Muscle of leg (tissue), 11 donors: ENCODE data around the gene DNMT1. TPM values are rescaled to one million over a fixed set of nuclear protein-coding genes. Genes with fewer than 3 reads are reported as not detected.
A peak's percentile ranks its signal among the peaks of the same experiment; 100 is the strongest.

Experiments used
- DNase-seq: peaks from one replicate; pipeline ENCODE4 v3.0.0; 2013
- H3K27ac ChIP-seq: one replicate; pipeline ENCODE4 v1.5.1; 2013; ENCODE audit warnings: mild to moderate bottlenecking, low read length, control low read depth
- H3K27me3 ChIP-seq: one replicate; pipeline ENCODE4 v1.6.1; 2013; ENCODE audit warnings: low read length; ENCODE audit not compliant: control insufficient read depth, insufficient read depth
- H3K36me3 ChIP-seq: one replicate; pipeline ENCODE4 v1.6.1; 2013; ENCODE audit warnings: low read length; ENCODE audit not compliant: control insufficient read depth, insufficient read depth
- H3K4me1 ChIP-seq: one replicate; pipeline ENCODE4 v1.6.1; 2013; ENCODE audit warnings: low read length; ENCODE audit not compliant: control insufficient read depth, insufficient read depth
- H3K4me3 ChIP-seq: one replicate; pipeline ENCODE4 v1.5.1; 2013; ENCODE audit warnings: low read length, control low read depth
- H3K9me3 ChIP-seq: replicated peaks from 2 replicates; pipeline ENCODE4 v1.6.1; 2013; ENCODE audit warnings: low read depth, low read length; ENCODE audit not compliant: control insufficient read depth
- WGBS: methylation state at CpG from one replicate; pipeline ENCODE4 v1.1.5; 2013; ENCODE audit warnings: missing lambda C conversion rate; ENCODE audit not compliant: insufficient coverage; 5-methylcytosine and 5-hydroxymethylcytosine counted together
- polyA plus RNA-seq, 8 donors: library from polyadenylated mRNA; unstranded; fragments of 120-200 nt; gene quantifications; one replicate each; pipeline versions ENCODE4 v1.2.1 to v1.2.3, GENCODE V29; 2013; ENCODE audit warnings: inconsistent platforms in 1 of 8, low replicate concordance in 1 of 8; ENCODE audit not compliant: insufficient read length in 8 of 8, insufficient read depth in 1 of 8
- total RNA-seq: library from RNA; stranded (reverse); fragments of 120-200 nt; gene quantifications from one replicate; pipeline ENCODE4 v1.2.4, GENCODE V29; 2013

The DNMT1 gene
- total and polyA plus RNA-seq, 9 donors = 28.3 to 83.7 (median 70.6) TPM

DNA sequence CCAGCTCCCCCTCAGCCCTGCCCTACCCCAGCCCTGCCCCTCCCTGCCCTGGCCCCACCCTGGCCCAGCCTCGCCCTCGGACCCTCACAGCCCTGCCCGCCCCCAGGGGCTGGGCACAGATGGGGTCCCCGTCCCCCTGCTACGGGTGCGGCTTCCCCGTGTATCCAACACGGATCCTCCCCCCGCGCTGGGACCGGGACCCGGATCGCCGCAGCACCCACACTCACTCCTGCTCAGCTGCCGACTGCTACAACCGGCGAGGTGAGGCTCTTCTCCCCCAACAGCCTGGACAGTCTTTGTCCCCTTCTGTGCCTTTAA, 103.4 kb downstream of the DNMT1 start:
- peaks cover 9% of the 10 kb centered on the region for H3K4me1 ChIP-seq
- no peaks in the 10 kb centered on the region for H3K9me3 ChIP-seq
- DNase-seq = no peak
- H3K36me3 ChIP-seq = peaks cover 37% of the 10 kb centered on the region
- WGBS = 91% methylated on average over 15 of the region's 17 CpGs
- peaks cover 3% of the 10 kb centered on the region for H3K27me3 ChIP-seq
- no peak overlapping the region for H3K4me3 ChIP-seq
- H3K27ac ChIP-seq = no peak overlapping the region

DNA sequence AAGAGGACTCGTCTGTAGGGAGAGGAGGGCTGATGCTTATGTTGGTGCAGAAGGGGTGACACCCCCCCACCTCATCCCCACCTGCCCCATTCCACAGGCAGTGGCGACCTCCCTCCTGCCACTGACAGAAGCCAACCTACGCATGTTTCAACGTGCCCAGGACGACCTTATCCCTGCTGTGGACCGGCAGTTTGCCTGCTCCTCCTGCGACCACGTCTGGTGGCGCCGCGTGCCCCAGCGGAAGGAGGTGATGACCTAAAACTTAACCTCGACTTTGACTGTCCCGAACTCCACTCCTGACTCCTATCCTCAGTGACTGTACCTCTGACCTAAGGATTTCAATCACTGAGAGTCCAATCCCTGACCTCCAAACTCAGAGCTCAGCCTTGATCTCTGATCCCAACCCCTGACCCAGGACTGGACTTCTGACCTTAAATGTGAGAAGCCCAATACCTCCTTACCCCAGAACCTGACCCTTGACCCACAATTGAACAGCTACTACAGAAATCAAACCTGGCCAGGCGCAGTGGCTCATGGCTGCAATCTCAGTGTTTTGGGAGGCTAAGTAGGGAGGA, 104.9 kb downstream of the DNMT1 start:
- no peak overlapping the region for H3K4me3 ChIP-seq
- H3K36me3 ChIP-seq = peaks cover 37% of the 10 kb centered on the region

DNA sequence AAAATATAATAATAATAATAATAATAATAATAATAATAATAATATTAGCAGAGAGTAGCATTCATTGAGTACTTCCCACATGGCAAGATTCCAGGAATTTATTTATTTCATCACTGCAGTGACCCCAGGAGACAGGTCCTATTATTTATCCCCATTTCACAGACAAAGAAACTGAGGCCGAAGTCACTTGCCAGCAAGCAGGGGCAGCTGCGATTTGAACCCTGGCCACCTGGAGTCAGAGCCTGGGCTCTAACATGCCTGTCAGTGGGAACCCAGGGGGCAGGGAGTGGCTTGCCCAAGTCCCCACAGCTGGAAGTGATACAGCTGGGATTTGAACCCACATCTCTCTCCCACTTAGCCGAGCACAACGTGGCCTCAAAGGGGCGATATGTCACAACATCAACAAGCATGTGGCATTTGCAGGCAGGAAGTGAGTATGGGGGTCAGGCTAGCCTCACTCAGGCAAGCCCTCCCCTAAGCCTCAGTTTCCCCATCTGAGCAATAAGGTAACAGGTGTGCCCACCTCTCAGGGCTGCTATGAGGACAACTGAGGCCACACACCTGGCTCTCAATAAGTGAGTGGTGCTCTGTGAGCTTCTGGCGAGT, 105.7 kb downstream of the DNMT1 start:
- Histone ChIP-seq H3K4me1 (peaks cover 11% of the 10 kb centered on the region), H3K4me3 (no peak overlapping the region), H3K9me3 (no peaks in the 10 kb centered on the region), H3K27me3 (peaks cover 8% of the 10 kb centered on the region), H3K36me3 (peaks cover 37% of the 10 kb centered on the region), H3K27ac (no peak overlapping the region)
- WGBS = 73% methylated on average over 6 of the region's 6 CpGs
- DNase-seq = no peak

More for the DNA sequence above, 104.9 kb downstream of the DNMT1 start:
- Histone ChIP-seq H3K27me3 (peaks cover 8% of the 10 kb centered on the region), H3K9me3 (no peaks in the 10 kb centered on the region), H3K4me1 (peaks cover 11% of the 10 kb centered on the region), H3K27ac (no peak overlapping the region)
- WGBS = 70% methylated on average over 13 of the region's 15 CpGs
- no peak for DNase-seq

- Histone ChIP-seq H3K9me3 (no peaks in the 10 kb centered on the region), H3K4me1 (peaks cover 11% of the 10 kb centered on the region), H3K4me3 (peak overlapping the region; percentile 84), H3K36me3 (peaks cover 27% of the 10 kb centered on the region), H3K27me3 (peaks cover 8% of the 10 kb centered on the region), H3K27ac (peak overlapping the region; percentile 81)
- 71% methylated on average over 11 of the region's 18 CpGs for WGBS
- no peak for DNase-seq
Measured at GRCh38 chr19:10087296-10088061, 107.3 kb downstream of the DNMT1 start.

GRCh38 chr19:10086591-10087192, 108.1 kb downstream of the DNMT1 start:
- peak overlapping the region; percentile 84 for H3K4me3 ChIP-seq
- peak; percentile 53 for DNase-seq
- peaks cover 11% of the 10 kb centered on the region for H3K4me1 ChIP-seq
- WGBS = 2% methylated on average over 22 of the region's 43 CpGs
- H3K9me3 ChIP-seq = no peaks in the 10 kb centered on the region
- H3K27ac ChIP-seq = peak overlapping the region; percentile 81
- H3K36me3 ChIP-seq = peaks cover 20% of the 10 kb centered on the region
- peaks cover 8% of the 10 kb centered on the region for H3K27me3 ChIP-seq

GRCh38 chr19:10085641-10086590, 108.8 kb downstream of the DNMT1 start, which contains the start of gene SHFL:
Gene SHFL (plus strand): TSS chr19:10086317. CDS start chr19:10086428, 111 bp downstream.
- DNase-seq = peak; percentile 85
- 4% methylated on average over 68 of the region's 81 CpGs for WGBS
- Histone ChIP-seq H3K27me3 (peaks cover 8% of the 10 kb centered on the region), H3K4me3 (peak within 1 kb of the TSS; percentile 84), H3K27ac (peak within 1 kb of the TSS; percentile 81), H3K9me3 (no peaks in the 10 kb centered on the region), H3K4me1 (peaks cover 11% of the 10 kb centered on the region), H3K36me3 (peaks cover 16% of the 10 kb centered on the region)

DNA sequence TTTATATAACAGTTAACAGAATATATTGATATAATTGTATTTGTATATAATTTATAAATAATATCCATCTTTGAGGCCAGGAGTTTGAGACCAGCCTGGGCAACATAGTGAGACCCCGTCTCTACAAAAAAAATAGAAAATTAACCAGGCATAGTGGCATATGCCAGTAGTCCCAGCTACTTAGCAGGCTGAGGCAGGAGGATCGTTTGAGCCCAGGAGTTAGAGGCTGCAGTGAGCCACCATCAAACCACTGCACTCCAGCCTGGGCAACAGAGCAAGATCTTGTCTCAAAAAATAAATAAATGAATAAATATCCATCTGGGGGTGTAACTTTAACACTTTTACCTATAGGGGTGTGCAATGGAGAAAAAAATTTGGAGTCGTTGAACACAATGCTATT, 110.0 kb downstream of the DNMT1 start:
- Histone ChIP-seq H3K4me1 (peaks cover 11% of the 10 kb centered on the region), H3K9me3 (no peaks in the 10 kb centered on the region), H3K27me3 (peaks cover 8% of the 10 kb centered on the region), H3K4me3 (no peak overlapping the region), H3K27ac (no peak overlapping the region), H3K36me3 (peaks cover 10% of the 10 kb centered on the region)
- DNase-seq = no peak
- WGBS = no CpG with 5 or more reads among the region's 3 CpGs

- H3K27ac ChIP-seq = no peak overlapping the region
- H3K4me3 ChIP-seq = no peak overlapping the region
- peaks cover 11% of the 10 kb centered on the region for H3K4me1 ChIP-seq
- H3K27me3 ChIP-seq = peaks cover 8% of the 10 kb centered on the region
- 75% methylated on average over 9 of the region's 9 CpGs for WGBS
- no peak for DNase-seq
- no peaks in the 10 kb centered on the region for H3K9me3 ChIP-seq
- peaks cover 2% of the 10 kb centered on the region for H3K36me3 ChIP-seq
Measured at GRCh38 chr19:10083911-10084310, 110.8 kb downstream of the DNMT1 start.
